Endothelial cell of umbilical vein (primary cell): ENCODE measurements around the gene PTPRT. TPM values are rescaled to one million over a fixed set of nuclear protein-coding genes. Genes with fewer than 3 reads are reported as not detected.

Source experiments
- BruUV-seq: library from RNA; stranded (reverse); fragments of 400-500 nt; replicated peaks from 2 replicates; lab custom pipeline; 2021; lab: Mats Ljungman, UMichigan
- CTCF ChIA-PET: fragments of 300-600, 350-600 bp; sonication (Branson Sonifier 250); formaldehyde crosslinking; loops from one replicate; lab custom pipeline; 2021; ENCODE audit warnings: antibody characterized with exemption, inconsistent platforms; lab: Charles Lee
- POLR2A ChIA-PET: fragments of 300-600, 350-600 bp; sonication (Branson Sonifier 250); formaldehyde crosslinking; loops from one replicate; lab custom pipeline; 2021; ENCODE audit warnings: antibody characterized with exemption, inconsistent platforms; lab: Charles Lee
- DNase-seq: peaks from one replicate; pipeline ENCODE4 v3.0.0-alpha.2; 2011; ENCODE audit warnings: low read depth, low spot score
- FAIRE-seq: peaks from 2 replicates; lab custom pipeline; 2011; peaks lifted over from hg19 to GRCh38; lab: Jason Lieb, UNC
- H2AFZ ChIP-seq: 2 replicates; pipeline ENCODE4 v1.6.0; 2012; ENCODE audit warnings: low read depth, low read length, control low read depth, inconsistent platforms
- H3K27ac ChIP-seq: 2 replicates; pipeline ENCODE4 v1.5.1; 2011; ENCODE audit warnings: low read depth, mild to moderate bottlenecking, control low read depth, low read length, moderate library complexity; ENCODE audit not compliant: insufficient read depth
- H3K27me3 ChIP-seq, 2 experiments: 2 replicates each; pipeline versions ENCODE4 v1.6.0 to v1.6.1; 2011; ENCODE audit warnings: low read length in 2 of 2, mixed read lengths in 1 of 2; ENCODE audit not compliant: control insufficient read depth in 2 of 2, insufficient read depth in 2 of 2
- H3K36me3 ChIP-seq, 2 experiments: 2 replicates in 1 of 2; 3 replicates in 1 of 2; pipeline ENCODE4 v1.5.1; 2011; ENCODE audit warnings: low read length in 2 of 2, mild to moderate bottlenecking in 1 of 2, moderate library complexity in 1 of 2; ENCODE audit not compliant: control insufficient read depth in 2 of 2, insufficient read depth in 2 of 2; ENCODE audit errors: extremely low read depth in 1 of 2
- H3K4me1 ChIP-seq: 3 replicates; pipeline ENCODE4 v1.5.1; 2011; ENCODE audit warnings: mild to moderate bottlenecking, low read length; ENCODE audit not compliant: control insufficient read depth, insufficient read depth; ENCODE audit errors: extremely low read depth
- H3K4me2 ChIP-seq: 2 replicates; pipeline ENCODE4 v1.6.1; 2011; ENCODE audit warnings: low read length, control low read depth, mixed read lengths; ENCODE audit not compliant: insufficient read depth
- H3K4me3 ChIP-seq, 3 experiments: fragments of 200-600 bp in 1 of 3; sonication (generic), shearing (Covaris generic) in 1 of 3; replicated peaks in 1 of 3; 2 replicates each; pipeline ENCODE4 v1.5.1; 2011 to 2016; ENCODE audit warnings: control low read depth in 3 of 3, low read length in 3 of 3, mild to moderate bottlenecking in 2 of 3, inconsistent platforms in 1 of 3, low read depth in 1 of 3, moderate library complexity in 1 of 3; ENCODE audit not compliant: insufficient read depth in 1 of 3
- H3K79me2 ChIP-seq: 2 replicates; pipeline ENCODE4 v1.6.0; 2012; ENCODE audit warnings: low read length, inconsistent platforms; ENCODE audit not compliant: control insufficient read depth, insufficient read depth
- H3K9ac ChIP-seq: replicated peaks from 2 replicates; pipeline ENCODE3; 2011; ENCODE audit warnings: low read length, control low read depth; ENCODE audit not compliant: insufficient read depth; ENCODE audit errors: extremely low read depth
- H3K9me1 ChIP-seq: replicated peaks from 3 replicates; pipeline ENCODE4 v1.6.0; 2011; ENCODE audit warnings: mild to moderate bottlenecking, low read length; ENCODE audit not compliant: control insufficient read depth, insufficient read depth; ENCODE audit errors: extremely low read depth
- H3K9me3 ChIP-seq: replicated peaks from 2 replicates; pipeline ENCODE4 v1.5.1; 2012; ENCODE audit warnings: low read length, inconsistent platforms; ENCODE audit not compliant: control insufficient read depth, insufficient read depth
- H4K20me1 ChIP-seq: replicated peaks from 2 replicates; pipeline ENCODE3; 2011; ENCODE audit warnings: mild to moderate bottlenecking, low read length; ENCODE audit not compliant: control insufficient read depth, insufficient read depth; ENCODE audit errors: extremely low read depth
- CTCF ChIP-seq, 2 donors: IDR thresholded peaks; 1 replicate in 1 of 2; 2 replicates in 1 of 2; pipeline ENCODE4 v1.5.1; 2011; ENCODE audit warnings: low read length in 2 of 2, mild to moderate bottlenecking in 2 of 2, moderate library complexity in 2 of 2, control low read depth in 1 of 2, inconsistent platforms in 1 of 2, low read depth in 1 of 2; ENCODE audit not compliant: insufficient read depth in 1 of 2; ENCODE audit errors: extremely low read depth in 1 of 2
- EZH2 ChIP-seq: IDR thresholded peaks from 2 replicates; pipeline ENCODE4 v1.6.1; 2012; ENCODE audit warnings: borderline replicate concordance, low read depth, mild to moderate bottlenecking, moderate library complexity, low read length, inconsistent platforms; ENCODE audit not compliant: severe bottlenecking
- FOS ChIP-seq: IDR thresholded peaks from 2 replicates; pipeline ENCODE4 v1.6.1; 2011; ENCODE audit warnings: mild to moderate bottlenecking, low read length, moderate library complexity, borderline replicate concordance; ENCODE audit not compliant: insufficient read depth
- GATA2 ChIP-seq: IDR thresholded peaks from 2 replicates; pipeline ENCODE4 v1.7.0; 2011; ENCODE audit warnings: low read depth, mild to moderate bottlenecking, moderate library complexity, mixed read lengths, low read length; ENCODE audit not compliant: insufficient read length, insufficient read depth
- JUN ChIP-seq: IDR thresholded peaks from 2 replicates; pipeline ENCODE4 v1.6.1; 2011; ENCODE audit warnings: borderline replicate concordance, low read depth; ENCODE audit not compliant: insufficient read length, insufficient read depth
- MYC ChIP-seq: IDR thresholded peaks from one replicate; pipeline ENCODE4 v1.6.1; 2011; ENCODE audit warnings: mild to moderate bottlenecking, low read depth, low read length
- dilution Hi-C: fragments of 300-500 bp; cut with MboI; formaldehyde crosslinking; loops from one replicate; pipeline ENCODE4 v1.15.0; 2019; ENCODE audit warnings: low sequenced_read_pairs; ENCODE audit not compliant: extremely low pct_ligation_motif_present
- intact Hi-C: fragments of 100-400 bp; cut with micrococcal nuclease; formaldehyde crosslinking; loops from one replicate; pipeline ENCODE4 v1.10.0; 2022
- polyA plus RNA-seq, 4 experiments: library from polyadenylated mRNA; depleted of rRNA in 3 of 4; stranded (reverse) in 3 of 4; unstranded in 1 of 4; fragments of >200 nt; gene quantifications; 2 replicates each; pipeline versions ENCODE4 v1.2.1 to v1.2.3, GENCODE V29; 2011 to 2012; ENCODE audit warnings: missing spikeins in 1 of 4
- total RNA-seq: library from RNA; stranded (reverse); gene quantifications from 2 replicates; pipeline ENCODE4 v1.2.3, GENCODE V29; 2021

The PTPRT gene
- total and polyA plus RNA-seq, 2 donors (not counting 3 experiments of a cell fraction or from before 2014, with no cell fraction given): not detected

- H3K4me1 ChIP-seq: no peaks in the 10 kb centered on the region
- no peak overlapping the region for H3K4me2 ChIP-seq
- H3K27me3 ChIP-seq: no peaks in the 10 kb centered on the region
- H3K36me3 ChIP-seq: no peaks in the 10 kb centered on the region
- H2AFZ ChIP-seq: no peak overlapping the region
- CTCF ChIA-PET: no interaction called here
- BruUV-seq: no TSS peak
- no peak overlapping the region for H3K27ac ChIP-seq
- H3K4me3 ChIP-seq: no peak overlapping the region
- H4K20me1 ChIP-seq: no peaks in the 10 kb centered on the region
- H3K79me2 ChIP-seq: no peaks in the 10 kb centered on the region
- peaks cover 3% of the 10 kb centered on the region for H3K9me3 ChIP-seq
- dilution Hi-C loops: no loop called here
- H3K9ac ChIP-seq: no peak overlapping the region
- POLR2A ChIA-PET: no interaction called here
- H3K9me1 ChIP-seq: no peaks in the 10 kb centered on the region
- no peak for TF ChIP-seq GATA2
- TF ChIP-seq CTCF (IDR thresholded peaks at IDR 0.05; ENCODE audit: extremely low read depth in 1 of 2, insufficient read depth in 1 of 2, low read depth in 1 of 2, low read length in 2 of 2): no peak
- no peak for TF ChIP-seq JUN
- no peak for TF ChIP-seq EZH2
- TF ChIP-seq MYC: no peak
- intact Hi-C loops: no loop called here
- DNase-seq (no peak), FAIRE-seq (no peak)
These were observed 919.2 kb downstream of the PTPRT start for GRCh38 chr20:42270539-42270938.

- Histone ChIP-seq H3K36me3 (no peaks in the 10 kb centered on the region), H3K4me1 (no peaks in the 10 kb centered on the region), H3K4me2 (no peak overlapping the region), H3K9me3 (peaks cover 7% of the 10 kb centered on the region), H3K4me3 (no peak overlapping the region), H3K27me3 (no peaks in the 10 kb centered on the region), H2AFZ (no peak overlapping the region), H4K20me1 (no peaks in the 10 kb centered on the region), H3K9ac (no peak overlapping the region), H3K9me1 (no peaks in the 10 kb centered on the region), H3K79me2 (no peaks in the 10 kb centered on the region), H3K27ac (no peak overlapping the region)
- DNase-seq (no peak), FAIRE-seq (no peak)
- no peak for TF ChIP-seq MYC
- no peak for TF ChIP-seq FOS
- ChIA-PET CTCF (no interaction called here), POLR2A (no interaction called here)
- intact Hi-C loops: no loop called here
- dilution Hi-C loops: no loop called here
- BruUV-seq: no TSS peak
These were observed 921.8 kb downstream of the PTPRT start for GRCh38 chr20:42267793-42268384.
